ENCODE measurements around the gene AGAP9. TPM values are rescaled to one million over a fixed set of nuclear protein-coding genes. Genes with fewer than 3 reads are reported as not detected.
"Not testable (repeated sequence)": the region's sequence is repeated elsewhere in the genome, so short reads cannot be mapped to it uniquely, and the experiment has no call there.

AGAP9 gene
- total and polyA plus RNA-seq, 2 of the 8 experiments (the other 6 are each of a cell fraction or from before 2014, with no cell fraction given): 7.2 to 9.3 TPM

- H3K4me3 ChIP-seq (ENCODE audit: extremely low read depth in 1 of 4, insufficient read depth in 2 of 4, low read depth in 3 of 4, low read length in 4 of 4); H3K79me2 ChIP-seq (ENCODE audit: control insufficient read depth in 1 of 2, insufficient read depth in 2 of 2, low read length in 2 of 2); H3K9me3 ChIP-seq (ENCODE audit: insufficient read depth in 2 of 2, low read depth in 1 of 2, low read length in 1 of 2); H3K9ac ChIP-seq (replicated peaks in 1 of 4; ENCODE audit: extremely low read depth in 1 of 4, low read depth in 3 of 4, low read length in 3 of 4); H2AFZ ChIP-seq (ENCODE audit: low read length); H2BK120ac ChIP-seq (replicated peaks; ENCODE audit: low read depth, low read length); H3K27ac ChIP-seq (ENCODE audit: low read depth, low read length); H2BK12ac ChIP-seq (ENCODE audit: low read depth, low read length); POLR2A ChIA-PET (ENCODE audit: partially characterized antibody); DNase-seq (ENCODE audit: low read depth in 1 of 2, low spot score in 2 of 2); H3K18ac ChIP-seq (ENCODE audit: extremely low read depth, low read length); H2BK5ac ChIP-seq (ENCODE audit: low read depth, low read length); H2BK20ac ChIP-seq (ENCODE audit: low read length); CTCF ChIA-PET (ENCODE audit: partially characterized antibody); H3K4me2 ChIP-seq (ENCODE audit: insufficient read depth in 1 of 2, low read depth in 2 of 2, low read length in 2 of 2); H3K14ac ChIP-seq (ENCODE audit: insufficient read length); H3K23ac ChIP-seq (ENCODE audit: insufficient read length); H4K5ac ChIP-seq (ENCODE audit: insufficient read length, low read depth, low read length); FAIRE-seq; H4K8ac ChIP-seq (ENCODE audit: extremely low read depth, insufficient read depth, low read length); H4K91ac ChIP-seq (replicated peaks; ENCODE audit: insufficient read length, low read length); H3K23me2 ChIP-seq (ENCODE audit: low read depth, low read length); H3K36me3 ChIP-seq (ENCODE audit: control insufficient read depth in 2 of 4, insufficient read depth in 4 of 4, low read length in 3 of 4); H3K79me1 ChIP-seq (ENCODE audit: low read depth, low read length); H2BK15ac ChIP-seq (ENCODE audit: low read length); H3K4ac ChIP-seq (replicated peaks; ENCODE audit: insufficient read length, low read depth, low read length); H4K20me1 ChIP-seq (replicated peaks in 1 of 2; ENCODE audit: control insufficient read depth in 1 of 2, insufficient read depth in 2 of 2, low read length in 2 of 2); H3K4me1 ChIP-seq (replicated peaks in 1 of 4; ENCODE audit: control insufficient read depth in 3 of 4, insufficient read depth in 4 of 4, low read length in 3 of 4); H3K27me3 ChIP-seq (replicated peaks in 1 of 4; ENCODE audit: control insufficient read depth in 3 of 4, extremely low read depth in 1 of 4, insufficient read depth in 3 of 4, low read length in 3 of 4); H2AK5ac ChIP-seq (ENCODE audit: low read depth, low read length); H3K56ac ChIP-seq (replicated peaks; ENCODE audit: insufficient read length, low read depth, low read length): not testable (repeated sequence)
- WGBS, 2 experiments (ENCODE audit: extremely low coverage in 1 of 2, insufficient coverage in 1 of 2, insufficient read length in 1 of 2, insufficient replicate concordance in 2 of 2, low coverage in 1 of 2, low lambda C conversion rate in 2 of 2, missing lambda C conversion rate in 1 of 2): 100% methylated on average over 2 of the region's 2 CpGs; no CpG with 5 or more reads in 1 of the 2 experiments
Observed at GRCh38 chr10:47555334-47555733, 31.9 kb upstream of the AGAP9 start.

GRCh38 chr10:47554552-47554951, 31.1 kb upstream of the AGAP9 start:
- H3K79me2 ChIP-seq (ENCODE audit: control insufficient read depth in 1 of 2, insufficient read depth in 2 of 2, low read length in 2 of 2); H3K4me3 ChIP-seq (ENCODE audit: extremely low read depth in 1 of 4, insufficient read depth in 2 of 4, low read depth in 3 of 4, low read length in 4 of 4); H2AFZ ChIP-seq (ENCODE audit: low read length); H4K91ac ChIP-seq (replicated peaks; ENCODE audit: insufficient read length, low read length); H3K27ac ChIP-seq (ENCODE audit: low read depth, low read length); H2BK120ac ChIP-seq (replicated peaks; ENCODE audit: low read depth, low read length); H3K18ac ChIP-seq (ENCODE audit: extremely low read depth, low read length); H2BK15ac ChIP-seq (ENCODE audit: low read length); POLR2A ChIA-PET (ENCODE audit: partially characterized antibody); H4K5ac ChIP-seq (ENCODE audit: insufficient read length, low read depth, low read length); H2BK12ac ChIP-seq (ENCODE audit: low read depth, low read length); H4K20me1 ChIP-seq (replicated peaks in 1 of 2; ENCODE audit: control insufficient read depth in 1 of 2, insufficient read depth in 2 of 2, low read length in 2 of 2); H3K9me3 ChIP-seq (ENCODE audit: insufficient read depth in 2 of 2, low read depth in 1 of 2, low read length in 1 of 2); H3K56ac ChIP-seq (replicated peaks; ENCODE audit: insufficient read length, low read depth, low read length); H3K79me1 ChIP-seq (ENCODE audit: low read depth, low read length); H3K27me3 ChIP-seq (replicated peaks in 1 of 4; ENCODE audit: control insufficient read depth in 3 of 4, extremely low read depth in 1 of 4, insufficient read depth in 3 of 4, low read length in 3 of 4); H3K23ac ChIP-seq (ENCODE audit: insufficient read length); H3K9ac ChIP-seq (replicated peaks in 1 of 4; ENCODE audit: extremely low read depth in 1 of 4, low read depth in 3 of 4, low read length in 3 of 4); H3K23me2 ChIP-seq (ENCODE audit: low read depth, low read length); H2AK5ac ChIP-seq (ENCODE audit: low read depth, low read length); H3K4me2 ChIP-seq (ENCODE audit: insufficient read depth in 1 of 2, low read depth in 2 of 2, low read length in 2 of 2); DNase-seq (ENCODE audit: low read depth in 1 of 2, low spot score in 2 of 2); H3K14ac ChIP-seq (ENCODE audit: insufficient read length); H2BK5ac ChIP-seq (ENCODE audit: low read depth, low read length); H3K36me3 ChIP-seq (ENCODE audit: control insufficient read depth in 2 of 4, insufficient read depth in 4 of 4, low read length in 3 of 4); H4K8ac ChIP-seq (ENCODE audit: extremely low read depth, insufficient read depth, low read length); H2BK20ac ChIP-seq (ENCODE audit: low read length); H3K4me1 ChIP-seq (replicated peaks in 1 of 4; ENCODE audit: control insufficient read depth in 3 of 4, insufficient read depth in 4 of 4, low read length in 3 of 4); H3K4ac ChIP-seq (replicated peaks; ENCODE audit: insufficient read length, low read depth, low read length); FAIRE-seq; CTCF ChIA-PET (ENCODE audit: partially characterized antibody): not testable (repeated sequence)
- WGBS, 2 experiments (ENCODE audit: extremely low coverage in 1 of 2, insufficient coverage in 1 of 2, insufficient read length in 1 of 2, insufficient replicate concordance in 2 of 2, low coverage in 1 of 2, low lambda C conversion rate in 2 of 2, missing lambda C conversion rate in 1 of 2): 97% methylated on average over 3 of the region's 6 CpGs; no CpG with 5 or more reads in 1 of the 2 experiments
